GM21381 (cell line): ENCODE data around the gene PTPRG.

Experiments
- ATAC-seq: cut with Tn5 transposase; IDR thresholded peaks from one replicate; pipeline ENCODE4 v1.9.1; 2021; ENCODE audit warnings: mild to moderate bottlenecking, moderate library complexity; ENCODE audit not compliant: unreplicated experiment

The PTPRG gene

DNA sequence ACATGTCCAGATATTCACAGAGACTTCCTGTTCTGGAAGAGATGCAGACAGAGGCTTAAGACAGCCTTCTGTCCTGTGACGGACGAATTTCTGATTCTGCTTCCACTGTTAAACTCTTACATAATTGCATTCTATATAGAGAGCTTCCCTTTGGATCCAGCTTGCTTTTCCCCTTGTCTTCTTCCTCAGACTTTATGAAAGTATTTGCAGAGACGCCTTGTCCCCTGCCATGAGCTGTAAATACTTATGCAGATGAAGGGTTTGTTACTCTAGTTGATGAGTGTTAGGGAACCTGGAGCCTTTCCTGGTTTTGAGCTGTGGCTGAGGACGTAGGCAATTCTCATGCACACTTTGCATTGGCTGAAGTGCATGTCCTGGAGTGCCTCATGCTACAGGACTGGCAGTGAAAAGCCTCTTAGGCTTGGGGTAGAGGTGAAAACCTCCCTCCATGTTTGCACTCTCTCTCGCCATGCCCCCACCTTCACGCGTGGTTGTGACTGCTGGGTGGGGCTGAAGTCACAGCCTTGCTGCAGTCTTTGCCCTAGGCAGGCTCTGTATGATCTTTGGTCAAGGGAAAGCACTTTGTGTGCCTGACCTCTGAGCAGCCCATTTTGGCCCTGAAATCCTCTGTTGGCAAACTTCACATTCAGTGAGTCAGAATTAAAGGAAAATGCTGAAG lies 286.6 kb downstream of the PTPRG start:
- no peak for ATAC-seq

- no peak for ATAC-seq
Observed at GRCh38 chr3:61848885-61849284, 287.5 kb downstream of the PTPRG start.

- no peak for ATAC-seq
Observed at GRCh38 chr3:61853912-61854311, 292.5 kb downstream of the PTPRG start.

DNA sequence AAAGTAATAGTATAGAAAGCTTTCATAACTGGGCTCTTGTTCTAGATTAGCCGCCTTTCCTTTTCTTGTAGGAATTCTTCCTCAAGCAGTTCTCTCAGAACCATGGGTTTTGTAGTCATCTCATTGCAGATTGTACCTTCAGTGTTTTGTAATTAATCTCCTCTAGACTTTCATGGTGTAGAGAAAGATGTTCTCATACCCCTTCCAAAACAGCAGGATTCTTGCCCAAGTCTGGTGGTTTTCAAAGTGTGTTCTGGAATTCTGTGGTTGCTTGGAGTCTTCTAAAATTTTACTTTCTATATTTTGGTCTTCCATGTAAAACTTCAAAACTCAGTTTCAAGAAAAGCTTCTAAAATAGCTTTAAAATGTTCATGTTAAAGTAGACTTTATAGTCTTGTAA lies 293.8 kb downstream of the PTPRG start:
- no peak for ATAC-seq

- no peak for ATAC-seq
Observed at GRCh38 chr3:61857297-61857696, 295.9 kb downstream of the PTPRG start.

DNA sequence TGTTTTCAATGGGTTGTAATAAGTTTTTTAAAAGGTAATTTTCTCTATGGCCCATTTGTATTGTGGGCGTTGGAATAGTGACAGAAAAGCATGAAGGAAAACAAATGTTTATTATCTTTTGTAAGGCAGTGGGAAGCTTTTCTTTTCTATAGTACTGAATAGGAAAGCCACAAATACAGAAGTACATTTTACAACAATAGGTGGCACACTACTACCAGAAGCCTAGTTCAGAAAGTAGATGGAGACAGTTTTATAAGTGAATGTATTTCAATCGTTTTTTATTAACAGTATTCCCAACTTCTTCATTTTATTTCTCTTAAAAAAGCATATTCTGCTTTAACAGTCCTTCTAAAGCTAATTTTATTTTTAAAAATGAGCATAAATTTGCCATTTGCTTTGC lies 296.7 kb downstream of the PTPRG start:
- no peak for ATAC-seq

DNA sequence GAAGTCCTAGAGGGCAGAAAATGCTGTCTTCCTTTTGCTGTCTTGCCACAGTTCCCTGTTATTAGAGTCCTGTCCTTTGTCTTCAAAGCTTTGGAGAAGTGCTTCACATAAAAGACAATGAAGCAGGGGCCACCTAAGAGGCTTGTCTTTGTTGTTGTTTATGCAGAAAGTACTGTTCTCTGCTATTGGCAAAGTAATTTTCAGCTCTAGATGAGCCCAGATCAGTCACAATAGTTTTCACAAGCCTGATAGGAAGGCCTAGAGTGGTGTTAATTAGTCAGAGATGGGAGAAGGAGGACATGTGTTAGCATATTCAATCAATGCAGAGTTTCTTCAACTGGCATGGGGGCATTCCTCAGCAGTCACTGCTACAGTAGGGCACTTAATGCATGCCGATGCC lies 300.0 kb downstream of the PTPRG start:
- no peak for ATAC-seq

DNA sequence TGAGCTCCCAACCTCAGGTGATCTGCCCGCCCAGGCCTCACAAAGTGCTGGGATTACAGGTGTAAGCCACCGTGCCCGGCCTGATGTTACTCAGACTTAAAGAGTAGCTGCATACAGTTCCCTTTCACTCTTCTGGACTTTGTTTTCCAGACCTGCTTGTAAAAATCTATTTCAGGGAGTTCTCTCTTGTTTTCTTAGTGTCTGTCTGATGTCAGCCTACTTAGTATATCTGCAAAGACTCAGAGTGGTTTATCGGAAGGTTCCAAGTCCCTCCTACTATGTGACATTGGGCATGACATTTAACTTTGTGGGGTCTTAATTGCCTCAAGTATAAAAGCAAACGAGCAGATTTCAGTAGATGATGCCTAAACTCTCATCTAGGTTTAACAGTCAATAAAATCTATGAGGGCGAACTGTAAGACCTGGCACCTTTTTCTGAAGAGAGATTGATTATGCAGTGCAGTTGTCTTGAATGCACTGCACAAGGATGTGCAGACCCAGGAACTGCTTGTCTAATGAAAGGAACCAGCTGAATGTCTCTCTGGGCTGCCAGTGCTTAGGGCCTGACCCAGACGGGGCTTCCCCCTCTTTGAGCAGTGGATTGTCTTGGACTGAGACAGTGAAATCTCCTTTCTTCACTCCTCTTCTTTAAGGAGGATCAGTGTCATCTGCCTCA lies 301.4 kb downstream of the PTPRG start:
- no peak for ATAC-seq

DNA sequence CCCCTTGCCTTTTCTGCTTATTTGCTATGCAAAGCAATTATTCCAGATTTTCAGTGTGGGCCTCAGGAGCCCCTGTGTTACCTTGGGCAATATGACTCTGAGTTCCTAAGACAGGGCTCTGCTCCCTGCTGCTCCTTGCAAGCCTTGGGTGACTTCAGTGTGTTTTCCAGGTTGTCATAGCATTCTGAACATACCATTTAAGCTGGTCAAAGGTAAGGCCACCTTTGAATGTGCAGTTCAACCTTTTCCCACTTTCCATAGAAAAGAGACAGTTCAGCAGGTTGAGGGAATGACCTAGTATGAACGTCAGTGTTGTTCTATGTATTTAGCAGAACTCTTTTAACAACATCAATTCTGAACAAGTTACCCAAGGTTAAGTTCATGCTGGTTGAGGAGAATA lies 302.2 kb downstream of the PTPRG start:
- no peak for ATAC-seq

DNA sequence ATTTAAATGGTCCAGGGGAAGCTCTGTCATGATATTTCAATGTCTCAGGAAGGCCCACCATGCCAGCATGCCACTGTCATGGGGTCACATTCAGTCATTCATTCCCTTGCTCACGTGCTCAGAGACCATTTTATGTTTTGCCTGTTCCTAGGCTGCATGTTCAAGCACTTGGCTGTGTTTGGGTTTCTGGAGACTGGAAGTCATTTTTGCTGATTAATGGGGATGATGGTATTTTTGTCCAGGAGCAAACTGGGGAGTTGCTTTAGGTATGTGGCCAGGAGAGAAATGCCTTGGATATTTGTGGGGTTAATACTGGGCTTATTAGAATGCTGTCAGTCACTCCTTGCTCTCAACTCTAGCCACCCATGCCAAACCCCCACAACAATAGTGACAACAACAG lies 303.5 kb downstream of the PTPRG start:
- no peak for ATAC-seq

DNA sequence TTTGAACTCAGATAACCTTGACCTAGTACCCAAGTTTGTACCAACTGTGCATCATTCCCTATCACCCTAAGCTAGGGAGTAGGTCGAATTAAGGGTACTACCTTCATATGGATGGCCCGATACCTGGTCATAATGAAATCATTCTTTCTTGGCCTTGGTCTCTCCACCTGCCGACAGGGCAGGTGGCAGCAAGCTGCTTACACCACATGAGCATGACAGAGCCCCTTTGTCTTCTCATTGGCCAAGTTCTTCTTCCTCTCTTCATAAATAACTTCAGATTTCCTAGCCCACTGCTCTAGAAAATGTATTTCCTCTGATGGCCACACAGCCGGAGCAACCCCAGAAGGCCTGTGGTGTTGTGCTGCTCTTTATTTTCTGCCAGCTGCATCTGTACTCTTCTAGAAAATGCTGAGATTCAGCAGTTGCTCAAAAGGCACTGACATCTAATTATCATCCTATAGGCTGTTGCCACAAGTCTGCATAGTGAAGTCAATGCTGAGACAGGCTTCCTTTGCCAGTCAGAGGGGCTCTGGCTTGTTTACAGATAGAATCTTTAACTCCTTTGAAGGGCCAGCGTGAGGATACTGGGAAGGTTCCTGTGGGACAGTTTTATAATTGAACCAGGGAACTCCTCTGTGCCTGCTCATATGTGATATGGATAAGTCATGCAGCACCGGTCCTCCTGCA lies 304.2 kb downstream of the PTPRG start:
- ATAC-seq: no peak

- ATAC-seq: no peak
Observed at GRCh38 chr3:61866153-61866542, 304.8 kb downstream of the PTPRG start.

- no peak for ATAC-seq
Observed at GRCh38 chr3:61866961-61867461, 305.6 kb downstream of the PTPRG start.

DNA sequence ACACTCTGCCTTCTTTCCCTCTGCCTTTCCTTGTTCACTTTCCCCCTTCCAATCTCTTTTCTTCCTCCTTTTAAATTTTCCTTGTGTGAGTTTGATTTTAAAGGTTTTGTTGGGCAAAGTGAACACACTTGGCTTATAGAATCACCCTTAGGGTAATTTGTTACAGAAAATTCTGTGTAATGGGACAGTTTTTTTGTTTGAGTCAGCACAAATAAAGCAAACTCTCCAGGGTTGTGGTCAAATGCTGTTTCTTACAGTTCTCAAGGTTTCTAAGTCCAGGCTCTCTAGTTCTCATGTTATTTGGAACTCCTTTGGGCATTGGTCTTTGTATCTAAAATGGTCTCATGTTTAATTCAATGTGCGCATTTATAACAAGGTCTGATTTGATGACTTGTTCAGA lies 307.1 kb downstream of the PTPRG start:
- no peak for ATAC-seq

- no peak for ATAC-seq
Observed at GRCh38 chr3:61869371-61869770, 308.0 kb downstream of the PTPRG start.

DNA sequence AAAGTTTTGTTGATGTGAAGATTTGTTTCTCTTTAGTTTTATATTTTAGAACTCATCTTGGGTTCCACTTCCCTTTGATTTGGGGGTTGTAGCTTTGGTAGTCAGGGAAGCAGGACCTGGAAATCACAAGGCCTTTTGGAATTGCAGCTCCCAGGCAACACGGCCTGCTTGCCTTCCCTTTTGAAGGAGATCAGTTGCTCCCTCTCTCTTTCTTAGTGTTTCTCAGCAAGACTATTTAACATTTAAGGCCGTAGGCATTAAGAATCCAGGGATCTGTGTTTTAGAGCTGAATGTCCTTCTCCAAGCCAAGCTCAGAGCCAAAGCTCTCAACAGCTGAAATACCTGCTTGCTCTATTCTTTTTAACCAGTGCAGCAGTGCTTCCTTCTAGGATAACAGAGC lies 310.3 kb downstream of the PTPRG start:
- ATAC-seq: no peak

DNA sequence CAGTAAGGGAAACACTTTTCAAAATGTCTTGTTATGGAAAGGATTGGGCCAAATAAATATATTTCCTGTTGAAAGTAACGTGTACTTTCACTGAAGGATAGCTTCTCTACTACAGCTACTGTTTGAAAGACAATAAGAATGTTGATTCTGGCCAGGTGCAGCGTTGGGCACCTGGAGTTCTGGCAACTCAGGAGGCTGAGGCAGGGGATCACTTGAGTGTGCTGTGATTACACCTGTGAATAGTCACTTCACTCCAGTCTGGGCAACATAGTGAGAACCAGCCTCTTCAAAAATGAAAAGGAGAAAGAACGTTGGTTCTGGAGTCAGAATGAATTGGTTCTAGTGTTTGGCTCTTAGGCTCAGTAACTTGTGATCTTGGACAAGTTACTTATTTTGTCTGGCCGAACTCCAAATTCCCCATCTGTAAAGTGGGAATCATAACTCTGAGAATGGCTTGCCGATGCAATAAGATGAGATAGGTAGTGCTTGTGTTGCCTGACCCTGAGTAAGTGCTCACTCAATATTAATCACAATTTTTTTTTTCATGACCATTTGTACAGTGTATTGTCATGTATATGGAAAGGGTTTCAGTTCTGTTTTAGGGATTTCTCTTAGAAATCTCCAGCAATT lies 310.8 kb downstream of the PTPRG start:
- ATAC-seq: no peak

DNA sequence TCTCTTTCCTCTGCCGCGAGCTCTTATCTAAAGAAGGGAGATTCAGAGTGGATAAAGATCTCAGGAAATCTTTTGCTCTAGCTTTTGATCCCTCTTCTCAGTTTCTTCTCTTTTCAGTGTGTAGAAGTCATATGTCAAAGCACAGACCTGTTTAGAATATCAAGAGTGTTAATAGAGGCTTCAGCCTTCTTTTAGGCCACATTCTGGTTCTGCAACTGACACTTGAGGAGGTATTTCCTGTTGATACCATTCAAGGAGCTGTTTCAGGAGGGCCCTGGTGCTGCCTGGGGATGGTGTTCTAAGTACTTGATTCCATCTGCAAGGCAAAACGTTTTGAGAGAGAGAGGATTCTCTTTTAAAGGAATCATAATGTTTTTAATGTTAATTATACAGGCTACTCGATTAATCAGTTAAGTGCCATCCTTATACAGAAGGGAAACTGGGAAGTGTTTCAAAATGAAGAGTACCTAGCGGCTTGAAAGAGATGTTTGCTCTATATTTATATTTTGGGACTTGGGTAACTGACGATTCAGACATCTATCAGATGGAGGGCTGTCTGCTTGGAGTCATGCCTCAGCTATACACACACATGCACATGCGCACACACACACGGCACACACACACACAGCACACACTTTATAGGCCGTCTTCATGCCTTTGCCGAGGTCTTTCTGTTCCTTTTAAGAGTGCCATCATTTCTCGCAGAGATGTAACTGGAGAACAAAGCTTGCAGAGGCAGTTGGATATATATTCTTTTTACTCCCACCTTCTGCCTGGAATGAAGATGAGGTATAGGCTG lies 313.9 kb downstream of the PTPRG start:
- ATAC-seq: no peak

DNA sequence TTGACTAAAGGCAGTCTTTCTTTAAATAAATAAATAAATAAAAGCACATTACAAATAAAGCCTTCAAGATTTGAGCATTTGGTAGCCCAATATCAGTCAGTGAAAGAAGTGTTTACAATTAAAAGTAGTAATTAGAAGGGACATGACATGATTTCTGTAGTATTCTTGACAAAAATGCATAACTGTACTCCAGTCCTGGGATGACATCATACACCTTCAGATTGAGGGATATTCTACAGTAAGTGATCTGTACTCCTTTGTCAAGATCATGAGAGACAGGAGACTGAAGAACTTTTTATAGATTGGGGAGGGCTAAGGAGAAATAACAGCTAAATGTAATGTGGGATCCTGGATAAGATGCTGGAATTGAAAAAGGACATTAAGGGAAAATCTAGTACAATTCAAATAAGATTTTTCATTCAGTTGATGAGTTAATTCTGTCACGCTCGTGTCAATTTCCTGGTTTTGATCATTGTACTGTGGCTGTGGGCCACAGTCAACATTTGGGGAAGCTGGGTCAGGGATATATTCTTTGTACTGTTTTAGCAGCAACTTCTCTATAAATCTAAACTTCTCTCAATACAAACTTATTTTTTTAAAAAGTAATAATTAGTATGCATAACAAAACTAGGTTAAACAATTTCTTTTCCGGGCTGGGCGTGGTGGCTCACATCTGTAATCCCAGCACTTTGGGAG lies 314.8 kb downstream of the PTPRG start:
- no peak for ATAC-seq

GRCh38 chr3:61876797-61877196 lies 315.4 kb downstream of the PTPRG start:
- ATAC-seq: no peak
